DMS 273 (cell line): Measurements from ENCODE around the gene ROBO1.

Source experiments
- DNase-seq: peaks from one replicate; lab custom pipeline; 2025; ENCODE audit not compliant: unreplicated experiment; lab: John Stamatoyannopoulos, UW

Gene ROBO1

DNA sequence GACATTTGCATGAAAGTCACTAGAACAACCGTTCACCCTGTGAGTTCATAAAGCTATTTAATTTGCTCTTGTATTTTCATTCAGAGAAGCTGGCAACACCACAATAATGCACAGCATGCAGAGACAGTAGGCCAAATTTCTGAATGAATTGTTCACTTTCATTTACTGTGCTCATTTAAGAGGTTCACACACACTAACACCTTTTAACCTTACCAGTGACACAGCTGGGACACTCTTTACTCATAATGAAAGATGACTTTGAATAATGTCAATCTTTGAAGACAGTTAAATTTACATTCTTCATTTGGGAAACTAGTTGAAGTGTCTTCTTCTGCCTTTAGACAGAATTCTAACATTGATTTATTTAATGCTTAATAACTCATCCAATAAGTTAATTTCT lies 95.7 kb downstream of the ROBO1 start:
- no peak for DNase-seq

- no peak for DNase-seq
Observed at GRCh38 chr3:79670178-79670577, 97.6 kb downstream of the ROBO1 start.

DNA sequence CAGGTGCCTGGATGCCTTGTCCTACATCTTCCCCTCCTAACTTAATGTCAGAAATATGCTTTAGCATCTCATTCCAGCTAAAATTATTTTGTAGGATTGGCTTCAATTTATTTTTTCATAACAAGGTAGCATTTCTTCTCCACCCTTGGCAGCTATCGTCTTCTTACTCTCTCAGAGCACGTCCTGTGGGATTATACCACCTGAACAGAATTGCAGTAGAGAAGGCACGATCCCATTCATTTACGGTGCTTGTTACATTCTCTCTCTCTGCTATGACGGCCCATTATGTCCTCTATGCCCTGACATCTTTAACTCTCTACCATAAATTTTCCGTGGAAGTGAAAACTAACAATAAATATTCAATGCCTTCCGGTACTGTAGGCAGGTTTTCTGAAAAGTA lies 103.3 kb downstream of the ROBO1 start:
- DNase-seq, result no peak

GRCh38 chr3:79661896-79662295 lies 105.9 kb downstream of the ROBO1 start:
- DNase-seq, result no peak

- DNase-seq, result no peak
Observed at GRCh38 chr3:79657076-79657475, 110.7 kb downstream of the ROBO1 start.

DNA sequence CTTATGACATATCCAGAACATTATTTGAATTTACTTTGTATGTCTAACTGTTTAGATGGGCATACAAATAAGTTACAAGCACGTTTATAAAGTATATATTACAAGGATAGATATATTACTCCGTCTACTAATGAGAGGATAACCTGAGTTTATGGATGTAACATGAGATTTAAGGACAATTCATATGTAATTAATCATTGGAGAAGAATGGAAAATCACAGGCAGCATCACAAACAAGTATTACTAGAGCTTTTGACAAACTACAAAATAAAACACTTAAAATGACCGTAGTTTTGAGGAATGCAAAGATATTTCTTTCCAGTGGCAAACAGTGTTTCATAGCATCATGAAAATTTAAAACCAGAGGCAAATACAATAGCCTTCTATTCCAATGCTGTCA lies 113.8 kb downstream of the ROBO1 start:
- no peak for DNase-seq

DNA sequence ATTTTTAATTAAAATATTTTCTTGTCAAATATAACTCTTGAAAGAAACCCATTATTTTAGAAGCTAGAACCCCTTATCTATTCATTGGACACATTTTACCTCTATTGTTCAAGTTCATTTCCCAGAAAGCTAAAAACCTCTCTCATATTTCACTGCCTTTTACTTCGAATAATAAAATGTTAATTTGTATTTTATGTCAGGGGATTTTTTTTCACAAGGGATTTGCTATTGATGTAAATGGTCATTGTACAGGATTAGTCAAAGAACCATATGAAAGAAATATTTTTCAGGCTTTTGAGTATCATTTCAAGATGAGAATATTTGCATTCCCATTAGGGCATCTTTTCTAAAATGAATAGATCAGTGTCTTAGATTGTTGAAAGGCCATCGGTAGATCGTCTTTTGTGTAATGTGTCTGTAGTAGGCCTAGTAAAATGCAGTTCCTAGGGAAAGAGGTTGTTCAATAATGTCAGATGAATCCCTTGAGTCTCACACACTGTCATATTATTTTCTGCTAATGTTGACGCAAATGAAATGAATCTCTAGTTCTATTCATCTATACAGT lies 114.5 kb downstream of the ROBO1 start:
- DNase-seq, result no peak

- no peak for DNase-seq
Observed at GRCh38 chr3:79651536-79652065, 116.2 kb downstream of the ROBO1 start.

DNA sequence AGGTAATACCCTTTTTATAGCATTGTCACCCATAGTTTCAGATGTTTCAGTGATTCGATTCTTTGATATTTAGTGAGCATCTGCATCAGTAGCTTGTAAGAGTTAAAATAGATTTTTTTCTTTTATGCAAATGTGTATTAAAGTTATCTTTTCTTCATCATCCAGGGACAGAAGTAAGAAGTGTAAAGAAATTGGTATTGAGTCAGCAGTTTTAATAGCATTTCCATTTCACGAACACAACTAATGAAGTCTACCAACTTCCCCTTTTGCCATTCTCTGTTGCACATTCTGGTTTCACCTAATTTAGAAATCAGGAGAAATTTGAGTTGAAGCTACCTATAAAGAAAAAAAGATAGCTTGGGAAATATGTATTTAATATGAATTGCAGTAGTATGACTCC lies 127.9 kb downstream of the ROBO1 start:
- DNase-seq, result no peak

- DNase-seq, result no peak
Observed at GRCh38 chr3:79636372-79636771, 131.4 kb downstream of the ROBO1 start.

GRCh38 chr3:79632842-79633241 lies 135.0 kb downstream of the ROBO1 start:
- no peak for DNase-seq

- DNase-seq, result no peak
Observed at GRCh38 chr3:79618883-79619282, 148.9 kb downstream of the ROBO1 start.

DNA sequence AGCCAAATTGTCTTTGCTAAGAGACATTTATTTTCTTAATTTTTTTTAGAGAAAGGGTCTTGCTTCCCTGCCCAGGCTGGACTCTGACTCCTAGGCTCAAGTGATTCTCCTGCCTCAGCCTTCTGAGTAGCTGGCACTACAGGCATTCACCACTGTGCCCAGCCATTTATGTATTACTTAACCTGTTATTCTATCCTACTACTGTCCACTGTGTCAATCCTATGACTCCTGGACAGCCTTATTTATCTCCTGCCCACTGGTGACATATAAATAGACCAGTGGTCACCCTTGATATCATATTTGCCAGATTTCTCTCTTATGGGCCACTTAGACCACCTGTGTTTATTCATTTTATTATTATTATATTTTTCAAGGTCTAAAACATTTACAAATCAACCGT lies 161.4 kb downstream of the ROBO1 start:
- no peak for DNase-seq

DNA sequence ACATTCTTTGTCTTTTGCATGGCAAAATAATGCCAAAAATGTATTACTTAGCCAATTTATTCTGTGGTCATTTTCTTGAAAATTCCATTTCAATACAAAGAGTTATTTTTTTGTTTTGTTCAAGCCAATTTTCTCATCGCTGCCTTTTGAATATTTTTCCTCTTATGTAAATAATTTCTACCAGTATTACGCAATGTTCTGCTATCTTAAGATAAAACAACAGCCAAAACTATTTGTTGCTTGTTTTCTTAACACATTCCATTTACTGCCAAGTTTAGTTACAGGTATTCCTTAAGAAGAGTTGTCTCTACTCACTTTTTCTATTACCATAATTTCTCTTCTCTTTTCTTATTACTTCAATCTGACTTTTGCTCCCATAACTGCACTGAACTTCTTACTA lies 163.1 kb downstream of the ROBO1 start:
- DNase-seq, result no peak

- no peak for DNase-seq
Observed at GRCh38 chr3:79602385-79602784, 165.4 kb downstream of the ROBO1 start.

DNA sequence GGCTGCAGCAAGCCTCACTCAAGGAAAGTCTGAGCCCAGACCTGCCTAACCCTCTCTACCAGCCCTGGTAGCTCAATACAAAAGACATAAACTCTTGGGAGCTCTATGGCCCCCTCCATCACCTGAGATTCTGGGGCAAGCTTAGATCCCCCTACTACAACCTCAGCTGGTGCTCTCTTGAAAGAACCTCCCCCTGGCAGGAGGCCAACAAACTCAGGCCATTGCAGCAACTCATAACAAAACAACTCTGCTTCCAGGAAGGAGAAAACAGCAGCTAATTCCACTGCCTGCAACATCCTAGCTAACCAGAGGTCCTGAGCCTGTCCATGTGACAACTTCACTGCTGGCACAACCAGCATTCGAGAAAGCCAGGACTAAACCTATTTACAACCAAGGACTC lies 169.2 kb downstream of the ROBO1 start:
- DNase-seq, result peak; percentile 2

- DNase-seq, result no peak
Observed at GRCh38 chr3:79597709-79598108, 170.1 kb downstream of the ROBO1 start.

- DNase-seq, result no peak
Observed at GRCh38 chr3:79587150-79587549, 180.6 kb downstream of the ROBO1 start.

DNA sequence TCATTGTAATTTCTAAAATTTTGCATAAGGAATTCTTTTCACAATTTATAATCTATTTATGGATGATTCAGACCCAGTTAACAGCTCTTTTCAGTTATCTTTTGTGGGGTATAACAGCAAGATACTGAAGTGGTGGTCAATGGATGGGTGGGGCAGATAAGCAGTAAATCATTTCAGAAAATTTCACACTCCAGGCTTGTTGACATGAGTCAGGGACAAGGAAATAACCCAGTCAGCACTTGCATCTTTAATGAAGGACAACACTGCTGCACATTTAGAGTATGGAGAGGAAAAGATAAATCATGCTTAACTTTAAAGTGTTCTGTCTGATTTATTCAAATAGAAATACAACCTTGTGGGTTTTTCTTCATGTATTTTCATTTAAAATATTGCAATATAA lies 181.6 kb downstream of the ROBO1 start:
- no peak for DNase-seq

- no peak for DNase-seq
Observed at GRCh38 chr3:79572930-79573329, 194.9 kb downstream of the ROBO1 start.

- DNase-seq, result no peak
Observed at GRCh38 chr3:79568938-79569337, 198.9 kb downstream of the ROBO1 start.

DNA sequence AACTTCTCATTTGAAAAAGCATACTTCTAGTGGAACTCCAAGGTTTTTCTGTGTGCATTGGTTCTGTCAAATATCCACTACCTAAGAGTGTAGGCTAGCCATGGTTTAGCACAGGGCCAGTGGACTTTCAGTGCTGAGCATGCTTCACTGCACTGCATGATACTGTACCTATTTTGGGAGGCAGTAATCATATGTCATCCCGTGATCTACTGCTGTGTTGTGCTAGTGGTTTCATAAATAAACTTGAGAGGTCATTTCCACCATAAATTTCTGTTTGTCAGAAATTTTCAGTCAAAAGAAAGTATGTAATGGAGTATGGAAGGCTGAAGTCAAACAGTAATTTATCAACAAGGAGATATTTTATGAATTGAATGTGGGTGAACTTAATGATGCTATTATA lies 203.6 kb downstream of the ROBO1 start:
- DNase-seq, result no peak

- DNase-seq, result no peak
Observed at GRCh38 chr3:79560698-79561097, 207.1 kb downstream of the ROBO1 start.
